ENCODE measurements around the gene SYNJ2.

The SYNJ2 gene

GRCh38 chr6:158044525-158044888 is 62.8 kb downstream of the SYNJ2 start:
- no peak for DNase-seq

- peak; percentile 44 for DNase-seq
Observed at GRCh38 chr6:158046201-158047126, 64.8 kb downstream of the SYNJ2 start.

GRCh38 chr6:158047127-158047518 is 65.5 kb downstream of the SYNJ2 start:
- DNase-seq: peak; percentile 60

GRCh38 chr6:158047563-158048323 is 66.1 kb downstream of the SYNJ2 start:
- no peak for DNase-seq

GRCh38 chr6:158048589-158048988 is 66.9 kb downstream of the SYNJ2 start:
- no peak for DNase-seq

- no peak for DNase-seq
Observed at GRCh38 chr6:158049055-158050028, 67.7 kb downstream of the SYNJ2 start.

- no peak for DNase-seq
Observed at GRCh38 chr6:158050107-158050735, 68.6 kb downstream of the SYNJ2 start.

GRCh38 chr6:158050955-158051354 is 69.3 kb downstream of the SYNJ2 start:
- no peak for DNase-seq

- no peak for DNase-seq
Observed at GRCh38 chr6:158051968-158052367, 70.3 kb downstream of the SYNJ2 start.

GRCh38 chr6:158053377-158054313 is 72.0 kb downstream of the SYNJ2 start:
- DNase-seq: no peak

GRCh38 chr6:158056355-158056754 is 74.7 kb downstream of the SYNJ2 start:
- no peak for DNase-seq

- no peak for DNase-seq
Observed at GRCh38 chr6:158056804-158057203, 75.1 kb downstream of the SYNJ2 start.

- peak; percentile 97 for DNase-seq
Observed at GRCh38 chr6:158057213-158057987, 75.7 kb downstream of the SYNJ2 start.

- DNase-seq: peak; percentile 84
Observed at GRCh38 chr6:158058171-158058651, 76.5 kb downstream of the SYNJ2 start.

GRCh38 chr6:158059108-158059507 is 77.4 kb downstream of the SYNJ2 start:
- no peak for DNase-seq

- DNase-seq: peak; percentile 59
Observed at GRCh38 chr6:158060455-158061360, 79.0 kb downstream of the SYNJ2 start.

GRCh38 chr6:158061361-158061708 is 79.7 kb downstream of the SYNJ2 start:
- DNase-seq: no peak

- DNase-seq: no peak
Observed at GRCh38 chr6:158061709-158062461, 80.2 kb downstream of the SYNJ2 start.
